PC-3 (cell line): Measurements from ENCODE around the gene GNAS. TPM values are rescaled to one million over a fixed set of nuclear protein-coding genes. Genes with fewer than 3 reads are reported as not detected.

Experiments used
- ATAC-seq: fragments of 200-7000 bp; cut with Tn5 transposase; 2 replicates; pipeline ENCODE4 v1.9.1; 2020; ENCODE audit warnings: mild to moderate bottlenecking, moderate library complexity
- BruUV-seq: library from RNA; stranded (reverse); fragments of 400-500 nt; replicated peaks from 2 replicates; lab custom pipeline; 2021; lab: Mats Ljungman, UMichigan
- CTCF ChIA-PET: fragments of 300-600 bp; sonication (Branson Sonifier 250); formaldehyde crosslinking; loops from one replicate; lab custom pipeline; 2022; ENCODE audit warnings: antibody characterized with exemption; lab: Charles Lee
- POLR2A ChIA-PET: fragments of 300-600 bp; sonication (Branson Sonifier 250); formaldehyde crosslinking; loops from one replicate; lab custom pipeline; 2022; ENCODE audit warnings: antibody characterized with exemption; ENCODE audit not compliant: unreplicated experiment; lab: Charles Lee
- DNase-seq: peaks from one replicate; pipeline ENCODE4 v3.0.0-alpha.2; 2015
- H2AFZ ChIP-seq: fragments of 300-600 bp; sonication (generic); 2 replicates; pipeline ENCODE4 v1.6.0; 2016; ENCODE audit warnings: antibody characterized with exemption, low read length
- H3F3A ChIP-seq: fragments of 300-600 bp; sonication (generic); one replicate; pipeline ENCODE4 v1.6.0; 2017; ENCODE audit warnings: antibody characterized with exemption, low read length, control low read depth, mild to moderate bottlenecking; ENCODE audit not compliant: unreplicated experiment
- H3K27ac ChIP-seq: fragments of 300-600 bp; sonication (generic); 2 replicates; pipeline ENCODE4 v1.5.1; 2016; ENCODE audit warnings: mild to moderate bottlenecking, low read length
- H3K27me3 ChIP-seq: fragments of 300-600 bp; sonication (generic); 2 replicates; pipeline ENCODE4 v1.6.1; 2016; ENCODE audit warnings: low read length, mixed read lengths
- H3K36me3 ChIP-seq: fragments of 300-600 bp; sonication (generic); 2 replicates; pipeline ENCODE4 v1.6.1; 2016; ENCODE audit warnings: low read depth, mixed run types, low read length, mixed read lengths
- H3K4me1 ChIP-seq: fragments of 300-600 bp; sonication (generic); 2 replicates; pipeline ENCODE4 v1.5.1; 2016; ENCODE audit warnings: low read length; ENCODE audit not compliant: insufficient read depth
- H3K4me2 ChIP-seq: fragments of 300-600 bp; sonication (generic); 2 replicates; pipeline ENCODE4 v1.6.0; 2016; ENCODE audit warnings: low read length
- H3K4me3 ChIP-seq: fragments of 300-600 bp; sonication (generic); 2 replicates; pipeline ENCODE4 v1.5.1; 2016; ENCODE audit warnings: mild to moderate bottlenecking, low read length, mixed read lengths
- H3K79me2 ChIP-seq: fragments of 300-600 bp; sonication (generic); 2 replicates; pipeline ENCODE4 v1.6.1; 2017; ENCODE audit warnings: low read length, mixed read lengths
- H3K9ac ChIP-seq: fragments of 300-600 bp; sonication (generic); 2 replicates; pipeline ENCODE4 v1.6.0; 2016; ENCODE audit warnings: mild to moderate bottlenecking, low read length
- H3K9me2 ChIP-seq: fragments of 300-600 bp; sonication (generic); replicated peaks from 2 replicates; pipeline ENCODE4 v1.6.1; 2016; ENCODE audit warnings: mixed run types, low read length, mixed read lengths
- H3K9me3 ChIP-seq: fragments of 300-600 bp; sonication (generic); 2 replicates; pipeline ENCODE4 v1.6.1; 2016; ENCODE audit warnings: low read length, mixed read lengths
- H4K20me1 ChIP-seq: fragments of 300-600 bp; sonication (generic); 2 replicates; pipeline ENCODE4 v1.6.1; 2016; ENCODE audit warnings: low read length, mixed read lengths
- EZH2 ChIP-seq: fragments of 300-600 bp; sonication (generic); IDR thresholded peaks from one replicate; pipeline ENCODE4 v1.6.1; 2017; ENCODE audit warnings: antibody characterized with exemption, mild to moderate bottlenecking, low read length; ENCODE audit not compliant: unreplicated experiment
- EZH2phosphoT487 ChIP-seq: fragments of 300-600 bp; sonication (generic); IDR thresholded peaks from 2 replicates; pipeline ENCODE4 v1.6.1; 2018; ENCODE audit warnings: mild to moderate bottlenecking, antibody characterized with exemption, low read length, borderline replicate concordance
- intact Hi-C: fragments of 100-400 bp; cut with micrococcal nuclease; formaldehyde crosslinking; loops from 2 replicates; pipeline ENCODE4 v1.9.0; 2023
- total RNA-seq: library from RNA; depleted of rRNA; stranded (reverse); fragments of >200 nt; gene quantifications from 2 replicates; pipeline ENCODE4 v1.2.3, GENCODE V29; 2014
- TF ChIP-seq, protein P1 (sequence below): fragments of 300-600 bp; sonication (generic); conservative IDR thresholded peaks from 2 replicates; pipeline ENCODE4 v1.5.1; 2017; ENCODE audit warnings: antibody characterized with exemption, low read depth, mild to moderate bottlenecking, low read length

GNAS gene
- total RNA-seq, 1 experiment from 2014 or later, result 694 TPM

GRCh38 chr20:58839991-58840747 lies 12.3 kb upstream of the GNAS start:
- ChIA-PET POLR2A (no interaction called here), CTCF (interaction anchor here (0.6 to 1.1 kb wide), 2 partner anchors 359 to 491 kb away, joined by 3 to 5 read pairs; no protein-coding TSS in a partner anchor)
- Histone ChIP-seq H3F3A (no peaks in the 10 kb centered on the region), H3K79me2 (no peaks in the 10 kb centered on the region), H3K4me2 (peak overlapping the region; percentile 82), H3K27me3 (peaks cover 36% of the 10 kb centered on the region), H3K4me1 (no peaks in the 10 kb centered on the region), H3K9ac (peak overlapping the region; percentile 9; the same call in 1 of the 2 replicates), H3K27ac (no peak overlapping the region), H3K4me3 (peak overlapping the region; percentile 61), H4K20me1 (no peaks in the 10 kb centered on the region), H3K9me2 (no peaks in the 10 kb centered on the region), H3K36me3 (no peaks in the 10 kb centered on the region), H2AFZ (peak overlapping the region; percentile 78), H3K9me3 (no peaks in the 10 kb centered on the region)
- peak; percentile 57 for ATAC-seq
- no peak for DNase-seq
- intact Hi-C loops, result loop anchor here (1.0 to 10.0 kb wide), 2 partner anchors 359 to 605 kb away; no protein-coding TSS in a partner anchor
- TF ChIP-seq, protein P1, sequence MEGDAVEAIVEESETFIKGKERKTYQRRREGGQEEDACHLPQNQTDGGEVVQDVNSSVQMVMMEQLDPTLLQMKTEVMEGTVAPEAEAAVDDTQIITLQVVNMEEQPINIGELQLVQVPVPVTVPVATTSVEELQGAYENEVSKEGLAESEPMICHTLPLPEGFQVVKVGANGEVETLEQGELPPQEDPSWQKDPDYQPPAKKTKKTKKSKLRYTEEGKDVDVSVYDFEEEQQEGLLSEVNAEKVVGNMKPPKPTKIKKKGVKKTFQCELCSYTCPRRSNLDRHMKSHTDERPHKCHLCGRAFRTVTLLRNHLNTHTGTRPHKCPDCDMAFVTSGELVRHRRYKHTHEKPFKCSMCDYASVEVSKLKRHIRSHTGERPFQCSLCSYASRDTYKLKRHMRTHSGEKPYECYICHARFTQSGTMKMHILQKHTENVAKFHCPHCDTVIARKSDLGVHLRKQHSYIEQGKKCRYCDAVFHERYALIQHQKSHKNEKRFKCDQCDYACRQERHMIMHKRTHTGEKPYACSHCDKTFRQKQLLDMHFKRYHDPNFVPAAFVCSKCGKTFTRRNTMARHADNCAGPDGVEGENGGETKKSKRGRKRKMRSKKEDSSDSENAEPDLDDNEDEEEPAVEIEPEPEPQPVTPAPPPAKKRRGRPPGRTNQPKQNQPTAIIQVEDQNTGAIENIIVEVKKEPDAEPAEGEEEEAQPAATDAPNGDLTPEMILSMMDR, result no peak
- TF ChIP-seq EZH2 (no peak), EZH2phosphoT487 (no peak)
- no TSS peak for BruUV-seq

DNA sequence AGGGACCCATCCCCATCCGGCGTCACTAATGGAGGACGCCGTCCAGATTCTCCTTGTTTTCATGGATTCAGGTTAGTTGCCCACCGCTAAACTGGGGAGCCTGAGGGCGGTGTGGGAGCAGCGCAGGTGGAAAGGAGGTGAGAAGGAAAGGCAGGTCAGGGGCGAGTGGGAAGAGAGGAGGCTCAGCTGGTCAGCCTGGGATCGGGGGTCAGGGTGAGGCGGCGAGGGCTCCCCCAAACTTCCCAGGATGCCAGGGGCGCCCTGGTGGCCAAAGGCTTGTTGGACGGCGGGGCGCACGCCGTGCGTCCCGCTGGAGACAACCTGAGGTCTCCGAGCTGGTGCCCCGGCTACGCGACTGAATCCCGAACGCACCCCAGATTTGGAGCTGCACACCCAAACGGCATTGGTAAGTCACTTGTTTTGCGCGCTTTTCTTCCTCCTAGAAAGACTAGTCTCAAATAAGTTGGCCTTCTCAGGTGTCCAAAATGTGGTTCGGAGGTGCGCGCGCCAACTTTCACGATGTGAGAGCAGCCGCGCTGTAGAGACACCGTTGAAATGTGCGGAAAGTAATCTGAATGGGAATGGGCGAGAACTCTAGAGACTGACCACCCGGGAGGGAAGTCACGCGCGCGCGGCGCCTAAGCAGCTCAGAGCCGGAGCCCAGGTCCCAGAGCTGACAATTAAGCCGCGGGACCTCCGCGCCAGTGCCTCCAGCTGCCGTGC lies 11.5 kb upstream of the GNAS start:
- no peak for TF ChIP-seq EZH2phosphoT487
- Histone ChIP-seq H3K27me3 (peaks cover 32% of the 10 kb centered on the region), H3K4me2 (no peak overlapping the region), H3K9me2 (no peaks in the 10 kb centered on the region), H3K4me3 (no peak overlapping the region), H3K9ac (no peak overlapping the region), H3K36me3 (no peaks in the 10 kb centered on the region), H3K4me1 (no peaks in the 10 kb centered on the region), H4K20me1 (no peaks in the 10 kb centered on the region), H3K27ac (no peak overlapping the region), H3F3A (no peaks in the 10 kb centered on the region), H3K9me3 (no peaks in the 10 kb centered on the region), H2AFZ (no peak overlapping the region), H3K79me2 (no peaks in the 10 kb centered on the region)
- no TSS peak for BruUV-seq
- ATAC-seq (no peak), DNase-seq (no peak)
- ChIA-PET CTCF (interaction anchor here (1.1 kb wide), 1 partner anchor 359 kb away, joined by 5 read pairs; no protein-coding TSS in a partner anchor), POLR2A (no interaction called here)
- intact Hi-C loops, result no loop called here

GRCh38 chr20:58841539-58842264 lies 10.8 kb upstream of the GNAS start:
- no peak for ATAC-seq
- no peaks in the 10 kb centered on the region for H4K20me1 ChIP-seq
- BruUV-seq, result no TSS peak

More at GRCh38 chr20:58841539-58842264, 10.8 kb upstream of the GNAS start:
- peaks cover 32% of the 10 kb centered on the region for H3K27me3 ChIP-seq
- no peaks in the 10 kb centered on the region for H3F3A ChIP-seq
- CTCF ChIA-PET, result no interaction called here
- no peak overlapping the region for H3K27ac ChIP-seq
- H3K9me2 ChIP-seq, result no peaks in the 10 kb centered on the region
- no peak overlapping the region for H3K9ac ChIP-seq
- no peaks in the 10 kb centered on the region for H3K4me1 ChIP-seq
- no peak overlapping the region for H3K4me3 ChIP-seq
- POLR2A ChIA-PET, result no interaction called here
- H3K79me2 ChIP-seq, result no peaks in the 10 kb centered on the region
- no peaks in the 10 kb centered on the region for H3K36me3 ChIP-seq
- no peak overlapping the region for H3K4me2 ChIP-seq
- no peak overlapping the region for H2AFZ ChIP-seq
- no peak for DNase-seq
- intact Hi-C loops, result no loop called here
- TF ChIP-seq, protein P1, result no peak
- H3K9me3 ChIP-seq, result no peaks in the 10 kb centered on the region
